Right atrium auricular region (tissue), 2 donors: ENCODE data around the gene PHLDA1. TPM values are rescaled to one million over a fixed set of nuclear protein-coding genes. Genes with fewer than 3 reads are reported as not detected.

Experiments used
- DNase-seq: peaks from one replicate; pipeline ENCODE4 v3.0.0-alpha.2; 2019; ENCODE audit warnings: low spot score
- H3K27ac ChIP-seq, 2 donors: fragments of 200-600 bp; sonication (generic); 1 replicate in 1 of 2; 2 replicates in 1 of 2; pipeline ENCODE4 v1.5.1; 2016 to 2019
- H3K27me3 ChIP-seq, 2 donors: fragments of 200-600 bp; sonication (generic); one replicate each; pipeline versions ENCODE4 v1.5.1 to v1.6.0; 2017 to 2019
- H3K36me3 ChIP-seq: fragments of 200-600 bp; sonication (generic); one replicate; pipeline ENCODE4 v1.5.1; 2016
- H3K4me1 ChIP-seq, 2 donors: fragments of 200-600 bp; sonication (generic); one replicate each; pipeline versions ENCODE4 v1.5.1 to v1.6.0; 2017 to 2019
- H3K4me3 ChIP-seq, 2 donors: fragments of 200-600 bp; sonication (generic); 1 replicate in 1 of 2; 2 replicates in 1 of 2; pipeline ENCODE4 v1.5.1; 2017 to 2019; ENCODE audit warnings: mild to moderate bottlenecking in 1 of 2, moderate library complexity in 1 of 2
- H3K9me3 ChIP-seq, 2 donors: fragments of 200-600 bp; sonication (generic); one replicate each; pipeline ENCODE4 v1.5.1; 2019
- total RNA-seq, 2 donors: library from RNA; depleted of rRNA; stranded (reverse); fragments of >200 nt; gene quantifications; one replicate each; pipeline ENCODE4 v1.1.0, GENCODE V29; 2016
- TF ChIP-seq, protein P1 (sequence below), 2 donors: fragments of 200-600 bp; sonication (generic); IDR thresholded peaks; one replicate each; pipeline ENCODE4 v1.5.1; 2019; ENCODE audit warnings: antibody characterized with exemption in 2 of 2

PHLDA1 gene
- total RNA-seq, 2 donors from 2014 or later = 6.7 to 22.2 TPM

DNA sequence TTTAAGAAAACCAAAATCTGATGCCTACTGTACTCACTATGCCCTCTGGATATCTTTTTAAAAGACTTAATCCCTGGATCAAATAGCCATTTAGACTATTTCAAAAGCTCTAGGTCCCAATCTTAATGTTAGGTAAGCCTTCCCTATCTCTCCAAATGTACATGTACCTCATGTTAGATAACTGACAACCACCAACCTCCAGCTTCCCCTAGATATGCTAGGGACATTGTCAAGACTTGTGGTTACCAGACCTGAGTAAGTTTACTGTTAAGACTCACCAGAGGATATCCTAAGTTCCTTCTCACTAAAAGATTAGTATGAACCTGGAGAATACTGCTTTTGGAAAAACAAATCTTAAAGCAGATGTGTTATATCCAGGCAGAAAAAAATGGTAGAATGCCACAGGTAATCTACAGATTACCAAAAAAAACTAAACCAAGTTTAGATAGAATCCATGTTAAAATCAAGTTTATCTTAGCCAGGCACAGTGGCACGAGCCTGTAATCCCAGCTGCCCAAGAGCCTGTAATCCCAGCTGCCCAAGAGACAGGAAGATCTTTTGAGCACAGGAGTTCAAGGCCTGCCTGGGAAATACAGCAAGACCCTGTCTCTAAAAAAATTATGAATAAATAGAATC lies 43.2 kb upstream of the PHLDA1 start:
- DNase-seq = no peak
- TF ChIP-seq, protein P1, sequence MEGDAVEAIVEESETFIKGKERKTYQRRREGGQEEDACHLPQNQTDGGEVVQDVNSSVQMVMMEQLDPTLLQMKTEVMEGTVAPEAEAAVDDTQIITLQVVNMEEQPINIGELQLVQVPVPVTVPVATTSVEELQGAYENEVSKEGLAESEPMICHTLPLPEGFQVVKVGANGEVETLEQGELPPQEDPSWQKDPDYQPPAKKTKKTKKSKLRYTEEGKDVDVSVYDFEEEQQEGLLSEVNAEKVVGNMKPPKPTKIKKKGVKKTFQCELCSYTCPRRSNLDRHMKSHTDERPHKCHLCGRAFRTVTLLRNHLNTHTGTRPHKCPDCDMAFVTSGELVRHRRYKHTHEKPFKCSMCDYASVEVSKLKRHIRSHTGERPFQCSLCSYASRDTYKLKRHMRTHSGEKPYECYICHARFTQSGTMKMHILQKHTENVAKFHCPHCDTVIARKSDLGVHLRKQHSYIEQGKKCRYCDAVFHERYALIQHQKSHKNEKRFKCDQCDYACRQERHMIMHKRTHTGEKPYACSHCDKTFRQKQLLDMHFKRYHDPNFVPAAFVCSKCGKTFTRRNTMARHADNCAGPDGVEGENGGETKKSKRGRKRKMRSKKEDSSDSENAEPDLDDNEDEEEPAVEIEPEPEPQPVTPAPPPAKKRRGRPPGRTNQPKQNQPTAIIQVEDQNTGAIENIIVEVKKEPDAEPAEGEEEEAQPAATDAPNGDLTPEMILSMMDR (IDR thresholded peaks at IDR 0.05) = no peak
- Histone ChIP-seq H3K4me3 (no peak overlapping the region), H3K36me3 (no peaks in the 10 kb centered on the region), H3K4me1 (peaks cover 0 to 50% of the 10 kb centered on the region in 2 donors), H3K27me3 (no peaks in the 10 kb centered on the region), H3K9me3 (peaks cover 6 to 13% of the 10 kb centered on the region in 2 donors), H3K27ac (no peak overlapping the region)

DNA sequence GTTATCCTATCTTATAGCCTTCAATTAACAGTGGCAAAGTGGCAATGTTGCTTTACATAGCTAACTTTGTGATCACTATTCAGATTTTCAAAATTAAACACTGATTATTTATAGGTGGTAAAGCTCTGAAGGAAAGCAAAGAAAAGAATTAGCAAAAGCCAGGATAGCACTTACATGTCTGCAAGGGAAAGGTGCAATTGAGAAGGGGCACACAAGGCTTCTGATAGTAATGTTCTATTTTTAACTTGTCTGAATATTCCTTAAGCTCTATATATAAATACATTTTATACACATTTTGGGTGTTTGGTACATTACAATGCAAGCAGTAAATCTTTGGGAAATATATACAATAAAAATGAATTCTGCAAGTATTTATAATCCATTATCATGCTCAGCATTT lies 42.0 kb upstream of the PHLDA1 start:
- no peaks in the 10 kb centered on the region for H3K27me3 ChIP-seq
- peaks cover 1 to 5% of the 10 kb centered on the region in 2 donors for H3K9me3 ChIP-seq
- H3K4me1 ChIP-seq = peaks cover 0 to 52% of the 10 kb centered on the region in 2 donors
- TF ChIP-seq, protein P1 (IDR thresholded peaks at IDR 0.05) = no peak
- DNase-seq = no peak
- peak overlapping the region in 1 of 2 donors; percentile 34 for H3K27ac ChIP-seq
- no peaks in the 10 kb centered on the region for H3K36me3 ChIP-seq
- no peak overlapping the region for H3K4me3 ChIP-seq

DNA sequence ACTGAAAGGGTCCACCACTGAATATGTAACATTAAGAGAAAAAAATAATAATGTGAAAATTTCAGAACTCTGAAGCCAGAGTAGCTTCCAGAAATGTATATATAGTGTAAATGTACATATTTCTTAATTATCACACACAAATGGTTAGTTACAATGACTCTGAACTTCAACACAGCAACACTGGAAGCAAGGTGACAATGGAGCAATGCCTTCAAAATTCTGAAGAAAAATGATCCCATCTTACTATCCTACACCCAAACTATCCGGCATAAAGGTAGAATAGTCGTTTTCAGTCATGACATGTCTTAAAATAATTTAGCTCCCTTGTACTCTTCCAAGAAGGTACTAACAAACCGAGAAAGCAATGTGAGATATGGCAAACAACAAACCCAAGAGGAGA lies 41.0 kb upstream of the PHLDA1 start:
- Histone ChIP-seq H3K4me1 (peaks cover 0 to 52% of the 10 kb centered on the region in 2 donors), H3K4me3 (no peak overlapping the region), H3K9me3 (no peaks in the 10 kb centered on the region), H3K27ac (peak overlapping the region in 1 of 2 donors; percentile 34), H3K36me3 (no peaks in the 10 kb centered on the region), H3K27me3 (no peaks in the 10 kb centered on the region)
- TF ChIP-seq, protein P1 (IDR thresholded peaks at IDR 0.05) = no peak
- DNase-seq = no peak

DNA sequence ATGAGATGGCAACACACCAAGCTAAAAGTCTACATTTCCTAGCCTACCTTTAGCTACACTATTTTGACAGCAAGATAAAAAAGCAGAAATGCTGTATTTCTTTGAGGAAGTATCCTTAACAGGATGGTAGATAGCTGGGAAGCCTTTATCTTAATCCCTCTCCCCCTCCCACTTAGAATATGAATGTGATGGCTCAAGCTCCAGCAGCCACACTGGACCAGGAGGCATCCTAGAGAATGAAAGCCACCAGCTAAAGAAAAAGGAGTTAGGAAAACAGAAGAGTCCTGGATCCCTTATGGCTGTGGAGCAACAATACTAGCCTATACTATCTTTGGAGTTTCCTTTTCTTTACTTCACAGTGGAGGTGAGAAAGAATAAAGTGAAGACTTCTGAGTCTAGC lies 37.8 kb upstream of the PHLDA1 start:
- TF ChIP-seq, protein P1 (IDR thresholded peaks at IDR 0.05) = no peak
- no peak for DNase-seq
- Histone ChIP-seq H3K36me3 (peaks cover 15% of the 10 kb centered on the region), H3K4me3 (no peak overlapping the region), H3K9me3 (peaks cover 0 to 12% of the 10 kb centered on the region in 2 donors), H3K27ac (no peak overlapping the region), H3K4me1 (peaks cover 0 to 39% of the 10 kb centered on the region in 2 donors), H3K27me3 (no peaks in the 10 kb centered on the region)

DNA sequence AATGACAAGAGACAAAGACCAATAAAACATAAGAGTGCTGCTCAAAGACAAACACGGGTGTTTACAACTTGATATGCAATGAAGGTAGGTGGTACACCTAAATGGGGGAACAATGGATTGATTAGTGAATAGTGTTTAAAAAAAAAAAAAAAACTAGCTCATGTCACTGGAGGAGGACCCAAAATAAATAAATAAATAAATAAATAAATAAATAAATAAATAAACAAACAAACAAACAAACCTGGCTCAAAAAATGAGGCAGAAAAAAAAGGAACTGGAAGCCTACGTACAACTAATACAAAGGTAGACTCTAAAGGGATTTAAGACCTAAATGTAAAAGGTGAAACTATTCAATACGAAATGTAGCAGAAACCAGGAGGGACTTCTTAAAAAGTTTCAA lies 34.3 kb upstream of the PHLDA1 start:
- TF ChIP-seq, protein P1 (IDR thresholded peaks at IDR 0.05) = no peak
- H3K27ac ChIP-seq = no peak overlapping the region
- H3K4me3 ChIP-seq = no peak overlapping the region
- H3K36me3 ChIP-seq = peaks cover 21% of the 10 kb centered on the region
- H3K4me1 ChIP-seq = peaks cover 0 to 13% of the 10 kb centered on the region in 2 donors
- H3K9me3 ChIP-seq = peaks cover 0 to 18% of the 10 kb centered on the region in 2 donors
- no peak for DNase-seq
- no peaks in the 10 kb centered on the region for H3K27me3 ChIP-seq

DNA sequence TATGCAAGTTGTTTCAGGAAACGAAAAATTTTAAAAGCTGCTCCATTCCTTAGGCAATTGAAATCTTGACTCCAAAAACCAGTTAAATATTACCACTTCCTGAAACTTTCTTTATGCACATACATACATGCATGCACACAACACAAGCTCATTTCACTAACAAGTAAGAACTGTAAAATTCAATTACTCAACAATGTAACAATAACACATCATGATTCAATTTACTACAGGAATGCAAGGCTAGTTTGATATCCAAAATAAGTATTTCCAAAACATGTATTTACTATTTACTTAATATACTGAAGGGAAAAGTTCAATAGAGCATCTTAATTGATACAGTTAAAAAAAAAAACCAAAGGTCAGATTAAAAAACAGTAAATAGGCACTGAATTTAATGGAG lies 33.3 kb upstream of the PHLDA1 start:
- DNase-seq = no peak
- Histone ChIP-seq H3K36me3 (peaks cover 23% of the 10 kb centered on the region), H3K4me1 (peaks cover 0 to 3% of the 10 kb centered on the region in 2 donors), H3K27me3 (no peaks in the 10 kb centered on the region), H3K27ac (no peak overlapping the region), H3K9me3 (peaks cover 0 to 18% of the 10 kb centered on the region in 2 donors), H3K4me3 (no peak overlapping the region)
- TF ChIP-seq, protein P1 (IDR thresholded peaks at IDR 0.05) = no peak
